ENCODE results near the gene KLC1. TPM values are rescaled to one million over a fixed set of nuclear protein-coding genes. Genes with fewer than 3 reads are reported as not detected.
A peak's percentile ranks its signal among the peaks of the same experiment; 100 is the strongest.
"Not testable (repeated sequence)": the region's sequence is repeated elsewhere in the genome, so short reads cannot be mapped to it uniquely, and the experiment has no call there.

KLC1 gene
- 132 and 155 TPM in 2 replicates for total RNA-seq

GRCh38 chr14:103628684-103629502, at the start of gene KLC1:
TSS of gene KLC1 (plus strand) at chr14:103629211. CDS start at chr14:103654565, 25,354 bp downstream.
- H3K9me3 Mint-ChIP-seq: no peaks in the 10 kb centered on the region
- peaks cover 27% of the 10 kb centered on the region for H3K4me1 Mint-ChIP-seq
- H3K27me3 Mint-ChIP-seq: no peaks in the 10 kb centered on the region

DNA sequence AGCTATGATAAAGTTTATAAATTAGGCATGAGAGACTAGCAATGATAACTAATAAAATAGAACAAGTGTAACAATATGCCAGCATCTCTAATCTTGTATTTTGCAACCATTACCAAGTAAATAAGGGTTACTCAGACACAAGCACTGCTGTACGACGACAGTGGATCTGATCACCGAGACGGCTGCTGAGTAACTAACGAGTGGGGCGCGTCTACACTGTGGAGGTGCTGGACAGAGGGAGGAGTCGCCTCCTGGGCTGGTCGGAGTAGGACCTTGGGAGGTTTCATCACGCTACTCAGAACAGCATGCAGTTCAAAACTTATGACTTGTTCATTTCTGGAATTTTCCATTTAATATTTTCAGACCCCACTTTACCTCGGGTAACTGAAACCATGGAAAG, 47.8 kb upstream of the KLC1 start:
- H3K36me3 Mint-ChIP-seq (ENCODE audit: low read depth): peaks cover 4% of the 10 kb centered on the region
- H3K4me3 Mint-ChIP-seq: no peak overlapping the region
- no peaks in the 10 kb centered on the region for H3K27me3 Mint-ChIP-seq
- H3K9me3 Mint-ChIP-seq: no peaks in the 10 kb centered on the region
- H3K4me1 Mint-ChIP-seq: no peaks in the 10 kb centered on the region
- no peak overlapping the region for H3K27ac Mint-ChIP-seq
- intact Hi-C loops (cut with micrococcal nuclease): no loop called here
- no peak for DNase-seq

More at GRCh38 chr14:103628684-103629502, at the start of gene KLC1:
- Mint-ChIP-seq H3K36me3 (ENCODE audit: low read depth) (peaks cover 12% of the 10 kb centered on the region), H3K27ac (peak within 1 kb of the TSS; percentile 95), H3K4me3 (peak within 1 kb of the TSS; percentile 91)
- DNase-seq: peak; percentile 96
- intact Hi-C loops (cut with micrococcal nuclease): loop anchor here (2.0 to 5.0 kb wide), 4 partner anchors 22 to 292 kb away; partner anchors contain the start of genes XRCC3 and ZFYVE21

DNA sequence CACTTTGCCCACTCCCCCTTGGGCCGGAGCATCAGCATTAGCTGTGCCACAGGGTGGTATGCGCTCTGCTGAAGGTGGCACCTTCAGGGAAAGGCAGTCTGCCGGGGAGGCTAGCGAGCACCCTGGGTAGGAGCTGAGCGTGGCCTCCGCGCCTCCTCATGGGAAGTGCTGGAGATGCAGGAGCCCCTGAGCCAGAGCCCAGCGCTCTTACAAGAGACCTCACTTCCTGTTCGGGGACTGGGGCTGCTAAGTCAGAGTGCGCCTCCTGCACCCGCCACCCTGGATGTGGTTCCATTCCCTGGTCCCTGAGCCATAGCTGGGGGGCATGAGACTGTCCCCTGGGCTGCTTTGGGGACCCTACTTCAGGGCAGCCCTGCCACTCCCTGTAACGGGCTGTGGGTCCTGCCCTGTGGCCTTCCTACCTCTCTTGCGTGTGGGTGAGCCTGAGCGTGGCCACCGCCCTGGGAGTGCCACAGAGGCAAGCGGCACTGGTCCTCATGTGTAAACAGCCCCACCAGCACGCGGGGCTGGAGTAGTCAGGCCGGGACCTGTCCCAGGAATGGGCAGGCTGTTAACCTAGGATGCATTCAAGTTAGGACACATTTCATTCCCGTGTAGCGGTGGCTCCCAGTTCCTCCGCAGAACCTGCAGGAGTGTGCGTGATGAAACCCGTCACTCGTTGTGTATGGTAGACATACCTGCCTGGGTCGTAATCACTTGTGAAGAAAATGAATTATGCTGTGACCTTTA, 46.9 kb upstream of the KLC1 start:
- H3K9me3 Mint-ChIP-seq: no peaks in the 10 kb centered on the region
- H3K4me1 Mint-ChIP-seq: peaks cover 1% of the 10 kb centered on the region
- no peak for DNase-seq
- peaks cover 5% of the 10 kb centered on the region for H3K36me3 Mint-ChIP-seq (ENCODE audit: low read depth)
- no peak overlapping the region for H3K4me3 Mint-ChIP-seq
- intact Hi-C loops (cut with micrococcal nuclease): no loop called here
- H3K27ac Mint-ChIP-seq: no peak overlapping the region
- H3K27me3 Mint-ChIP-seq: no peaks in the 10 kb centered on the region

- no peaks in the 10 kb centered on the region for H3K9me3 Mint-ChIP-seq
- H3K4me1 Mint-ChIP-seq: peaks cover 1% of the 10 kb centered on the region
- intact Hi-C loops (cut with micrococcal nuclease): no loop called here
- H3K4me3 Mint-ChIP-seq: no peak overlapping the region
- peak overlapping the region; percentile 66 for H3K27ac Mint-ChIP-seq
- peaks cover 6% of the 10 kb centered on the region for H3K36me3 Mint-ChIP-seq (ENCODE audit: low read depth)
- no peaks in the 10 kb centered on the region for H3K27me3 Mint-ChIP-seq
- DNase-seq: no peak
Observed at GRCh38 chr14:103584326-103584915, 44.6 kb upstream of the KLC1 start.

GRCh38 chr14:103593577-103593976, 35.4 kb upstream of the KLC1 start:
- H3K4me1 Mint-ChIP-seq: no peaks in the 10 kb centered on the region

GRCh38 chr14:103594265-103594664, 34.7 kb upstream of the KLC1 start:
- Mint-ChIP-seq H3K9me3 (no peaks in the 10 kb centered on the region), H3K27me3 (no peaks in the 10 kb centered on the region), H3K4me1 (no peaks in the 10 kb centered on the region), H3K36me3 (ENCODE audit: low read depth) (no peaks in the 10 kb centered on the region), H3K27ac (no peak overlapping the region), H3K4me3 (no peak overlapping the region)
- intact Hi-C loops (cut with micrococcal nuclease): no loop called here
- DNase-seq: no peak

More at GRCh38 chr14:103593577-103593976, 35.4 kb upstream of the KLC1 start:
- H3K9me3 Mint-ChIP-seq: no peaks in the 10 kb centered on the region
- peak; percentile 61 for DNase-seq
- H3K36me3 Mint-ChIP-seq (ENCODE audit: low read depth): peaks cover 2% of the 10 kb centered on the region
- intact Hi-C loops (cut with micrococcal nuclease): no loop called here
- no peaks in the 10 kb centered on the region for H3K27me3 Mint-ChIP-seq
- no peak overlapping the region for H3K4me3 Mint-ChIP-seq
- no peak overlapping the region for H3K27ac Mint-ChIP-seq

DNA sequence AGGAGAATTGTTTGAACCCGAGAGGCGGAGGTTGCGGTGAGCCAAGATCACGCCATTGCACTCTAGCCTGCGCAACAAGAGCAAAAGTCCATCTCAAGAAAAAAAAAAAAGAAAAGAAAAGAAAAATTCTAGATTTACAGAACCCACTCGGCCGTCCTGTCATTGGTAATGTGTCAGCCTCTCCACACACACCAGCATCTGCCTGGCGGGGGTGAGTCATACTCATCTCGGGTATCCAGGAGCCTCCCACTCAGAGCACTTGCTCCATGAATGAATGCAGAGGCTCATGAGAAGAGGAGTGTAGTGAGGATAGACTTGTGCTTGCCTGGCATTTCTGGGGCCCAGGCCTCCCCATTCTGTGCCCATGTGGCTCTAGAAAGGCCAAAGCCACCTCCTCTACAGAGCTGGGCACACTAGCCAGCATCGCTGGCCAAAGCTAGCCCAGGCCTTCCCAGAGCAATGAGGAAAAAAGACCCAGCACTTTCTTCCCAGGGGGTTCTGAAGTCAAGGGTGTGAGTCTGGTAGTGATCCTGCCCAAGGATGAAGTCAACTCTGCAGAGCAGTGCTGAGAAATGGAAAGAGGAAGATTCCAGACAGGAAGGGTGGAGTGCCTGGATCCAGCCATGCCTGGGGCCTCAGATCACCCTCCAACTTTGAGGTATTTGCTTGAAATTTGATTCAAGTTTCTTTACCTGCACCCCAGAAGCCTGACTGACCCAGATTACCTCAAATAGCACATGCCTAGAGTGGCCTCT, 31.2 kb upstream of the KLC1 start:
- no peak overlapping the region for H3K4me3 Mint-ChIP-seq
- intact Hi-C loops (cut with micrococcal nuclease): no loop called here
- no peaks in the 10 kb centered on the region for H3K9me3 Mint-ChIP-seq
- no peaks in the 10 kb centered on the region for H3K36me3 Mint-ChIP-seq (ENCODE audit: low read depth)
- no peak for DNase-seq
- no peak overlapping the region for H3K27ac Mint-ChIP-seq
- no peaks in the 10 kb centered on the region for H3K4me1 Mint-ChIP-seq
- H3K27me3 Mint-ChIP-seq: no peaks in the 10 kb centered on the region

GRCh38 chr14:103600503-103600902, 28.5 kb upstream of the KLC1 start:
- intact Hi-C loops (cut with micrococcal nuclease): no loop called here
- Mint-ChIP-seq H3K9me3 (no peaks in the 10 kb centered on the region), H3K27ac (no peak overlapping the region), H3K4me3 (no peak overlapping the region), H3K4me1 (peaks cover 2% of the 10 kb centered on the region), H3K27me3 (no peaks in the 10 kb centered on the region), H3K36me3 (ENCODE audit: low read depth) (no peaks in the 10 kb centered on the region)
- no peak for DNase-seq

DNA sequence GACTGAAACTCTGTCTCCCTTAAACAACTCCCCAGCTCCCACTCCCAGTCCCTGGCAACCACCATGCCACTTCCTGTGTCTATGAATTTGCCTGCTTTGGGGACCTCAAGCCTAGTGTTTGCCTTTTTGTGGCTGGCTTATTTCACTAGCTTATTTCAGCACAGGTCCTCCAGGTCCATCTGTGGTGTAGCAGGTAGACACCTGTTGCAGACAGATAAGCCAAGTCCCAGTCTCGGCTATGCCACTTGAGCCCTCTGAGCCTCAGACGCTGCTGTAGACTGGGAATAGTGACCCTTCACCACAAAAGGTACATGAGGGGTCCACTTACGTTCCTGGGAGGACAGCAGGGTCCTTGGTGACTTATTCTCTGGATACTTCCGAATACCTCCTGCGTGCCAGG, 24.4 kb upstream of the KLC1 start:
- no peak overlapping the region for H3K27ac Mint-ChIP-seq
- DNase-seq: no peak
- no peaks in the 10 kb centered on the region for H3K9me3 Mint-ChIP-seq
- no peaks in the 10 kb centered on the region for H3K36me3 Mint-ChIP-seq (ENCODE audit: low read depth)
- peaks cover 19% of the 10 kb centered on the region for H3K27me3 Mint-ChIP-seq
- H3K4me1 Mint-ChIP-seq: peaks cover 20% of the 10 kb centered on the region
- no peak overlapping the region for H3K4me3 Mint-ChIP-seq
- intact Hi-C loops (cut with micrococcal nuclease): no loop called here

- peak overlapping the region; percentile 82 for H3K27ac Mint-ChIP-seq
- H3K4me1 Mint-ChIP-seq: peaks cover 20% of the 10 kb centered on the region
- peaks cover 7% of the 10 kb centered on the region for H3K9me3 Mint-ChIP-seq
- intact Hi-C loops (cut with micrococcal nuclease): loop anchor here (2.0 kb wide), 1 partner anchor 22 kb away; the partner anchor contains the start of gene KLC1
- H3K4me3 Mint-ChIP-seq: peak overlapping the region; percentile 73
- H3K27me3 Mint-ChIP-seq: peaks cover 19% of the 10 kb centered on the region
- H3K36me3 Mint-ChIP-seq (ENCODE audit: low read depth): peaks cover 6% of the 10 kb centered on the region
- DNase-seq: peak; percentile 88
Observed at GRCh38 chr14:103606963-103607668, 21.9 kb upstream of the KLC1 start.

GRCh38 chr14:103607822-103608221, 21.2 kb upstream of the KLC1 start:
- no peak for DNase-seq
- Mint-ChIP-seq H3K27ac (no peak overlapping the region), H3K4me1 (peaks cover 20% of the 10 kb centered on the region), H3K27me3 (peaks cover 19% of the 10 kb centered on the region), H3K4me3 (peak overlapping the region; percentile 73), H3K36me3 (ENCODE audit: low read depth) (peaks cover 6% of the 10 kb centered on the region), H3K9me3 (peaks cover 7% of the 10 kb centered on the region)
- intact Hi-C loops (cut with micrococcal nuclease): loop anchor here (2.0 kb wide), 1 partner anchor 21 kb away; the partner anchor contains the start of gene KLC1

GRCh38 chr14:103609081-103609480, 19.9 kb upstream of the KLC1 start:
- H3K4me1 Mint-ChIP-seq: peaks cover 20% of the 10 kb centered on the region
- peaks cover 19% of the 10 kb centered on the region for H3K27me3 Mint-ChIP-seq
- intact Hi-C loops (cut with micrococcal nuclease); H3K4me3 Mint-ChIP-seq; H3K9me3 Mint-ChIP-seq; H3K36me3 Mint-ChIP-seq (ENCODE audit: low read depth); DNase-seq; H3K27ac Mint-ChIP-seq: not testable (repeated sequence)

DNA sequence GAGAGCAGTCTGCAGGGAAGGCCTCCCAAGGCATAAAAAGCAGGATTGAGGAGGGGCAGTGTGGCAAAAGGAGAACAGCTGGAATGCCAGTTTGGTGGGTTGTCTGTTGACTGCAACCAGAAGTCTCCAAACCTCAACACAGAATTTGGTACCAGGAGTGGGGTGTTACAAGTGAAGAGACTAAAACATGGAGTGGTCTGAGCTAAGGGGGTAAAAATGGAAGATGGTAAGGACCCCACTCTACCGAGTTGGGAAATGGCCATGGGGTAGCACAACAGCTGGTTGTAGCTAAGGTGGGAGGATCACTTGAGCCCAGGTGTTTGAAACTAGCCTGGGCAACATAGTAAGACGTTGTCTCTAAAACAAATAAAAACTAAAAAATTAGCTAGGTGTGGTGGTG, 17.8 kb upstream of the KLC1 start:
- Mint-ChIP-seq H3K27ac (no peak overlapping the region), H3K9me3 (peaks cover 7% of the 10 kb centered on the region), H3K4me1 (peaks cover 18% of the 10 kb centered on the region), H3K4me3 (no peak overlapping the region), H3K27me3 (peaks cover 19% of the 10 kb centered on the region), H3K36me3 (ENCODE audit: low read depth) (peaks cover 6% of the 10 kb centered on the region)
- no peak for DNase-seq
- intact Hi-C loops (cut with micrococcal nuclease): no loop called here
